CD4-positive, CD25-positive, alpha-beta regulatory T cell (primary cell): Measurements from ENCODE around the gene DPT. TPM values are rescaled to one million over a fixed set of nuclear protein-coding genes. Genes with fewer than 3 reads are reported as not detected.

Source experiments
- ATAC-seq, 2 donors: fragments of 150-1000 bp; cut with Tn5 transposase; one replicate each; pipeline ENCODE4 v1.10.0; 2021; ENCODE audit warnings: low read depth in 2 of 2, moderate number of reproducible peaks in 2 of 2, moderate library complexity in 1 of 2
- DNase-seq, 3 donors: peaks; one replicate each; pipeline versions ENCODE4 v3.0.0 to v3.0.0-alpha.2; 2012 to 2022; ENCODE audit warnings: mixed read lengths in 1 of 3
- H3K27ac ChIP-seq: one replicate; pipeline ENCODE4 v1.7.0; 2013; ENCODE audit warnings: mild to moderate bottlenecking, low read length; ENCODE audit not compliant: insufficient read depth, poor library complexity, severe bottlenecking
- H3K27me3 ChIP-seq: one replicate; pipeline ENCODE4 v1.7.0; 2013; ENCODE audit warnings: low read length; ENCODE audit not compliant: control insufficient read depth, insufficient read depth
- H3K36me3 ChIP-seq: one replicate; pipeline ENCODE4 v1.7.0; 2013; ENCODE audit warnings: mild to moderate bottlenecking, low read length, moderate library complexity; ENCODE audit not compliant: control insufficient read depth, insufficient read depth
- H3K4me1 ChIP-seq: 2 replicates; pipeline ENCODE4 v1.7.0; 2013; ENCODE audit warnings: mild to moderate bottlenecking, low read length; ENCODE audit not compliant: insufficient read depth, control insufficient read depth, poor library complexity, severe bottlenecking
- H3K4me3 ChIP-seq: one replicate; pipeline ENCODE4 v1.7.0; 2013; ENCODE audit warnings: low read depth, mild to moderate bottlenecking, low read length, moderate library complexity
- H3K9me3 ChIP-seq, 2 experiments: 1 replicate in 1 of 2; 2 replicates in 1 of 2; pipeline ENCODE4 v1.7.0; 2013; ENCODE audit warnings: low read length in 2 of 2, mild to moderate bottlenecking in 1 of 2, moderate library complexity in 1 of 2; ENCODE audit not compliant: control insufficient read depth in 2 of 2
- H3K27ac Mint-ChIP-seq, 3 donors: one replicate each; pipeline ENCODE4 v1.8.0; 2020 to 2022; ENCODE audit warnings: mild to moderate bottlenecking in 3 of 3, mixed read lengths in 3 of 3, moderate library complexity in 2 of 3
- H3K27me3 Mint-ChIP-seq: one replicate; pipeline ENCODE4 v1.8.0; 2022; ENCODE audit warnings: mild to moderate bottlenecking, mixed read lengths
- H3K36me3 Mint-ChIP-seq: one replicate; pipeline ENCODE4 v1.8.0; 2020; ENCODE audit warnings: mixed read lengths
- H3K4me1 Mint-ChIP-seq, 4 donors: one replicate each; pipeline ENCODE4 v1.8.0; 2020 to 2022; ENCODE audit warnings: mixed read lengths in 4 of 4, mild to moderate bottlenecking in 1 of 4
- H3K4me3 Mint-ChIP-seq, 4 donors: one replicate each; pipeline ENCODE4 v1.8.0; 2020 to 2022; ENCODE audit warnings: mild to moderate bottlenecking in 4 of 4, mixed read lengths in 4 of 4, moderate library complexity in 3 of 4
- H3K9me3 Mint-ChIP-seq, 7 donors: one replicate each; pipeline ENCODE4 v1.8.0; 2020 to 2022; ENCODE audit warnings: mixed read lengths in 7 of 7, mild to moderate bottlenecking in 3 of 7, moderate library complexity in 2 of 7
- polyA plus RNA-seq, 4 donors: library from polyadenylated mRNA; unstranded; fragments of 300-500 nt; fragmentation: Illumina TruSeq; gene quantifications; one replicate each; pipeline ENCODE4 v1.2.3, GENCODE V29; 2021
- total RNA-seq: library from RNA; stranded (reverse); gene quantifications from one replicate; pipeline ENCODE4 v1.2.3, GENCODE V29; 2022

The DPT gene
- total and polyA plus RNA-seq, 5 donors from 2014 or later = not detected

GRCh38 chr1:168686666-168687065 lies 42.3 kb downstream of the DPT start:
- peaks cover 0 to 2% (median 0%) of the 10 kb centered on the region in 7 donors for H3K9me3 Mint-ChIP-seq
- ATAC-seq (no peak), DNase-seq (no peak)
- H3K4me1 Mint-ChIP-seq = no peaks in the 10 kb centered on the region
- H3K36me3 Mint-ChIP-seq = no peaks in the 10 kb centered on the region
- Histone ChIP-seq H3K9me3 (no peaks in the 10 kb centered on the region), H3K27me3 (peaks cover 3% of the 10 kb centered on the region), H3K36me3 (no peaks in the 10 kb centered on the region), H3K27ac (no peak overlapping the region), H3K4me3 (no peak overlapping the region), H3K4me1 (no peaks in the 10 kb centered on the region)
- H3K4me3 Mint-ChIP-seq = no peak overlapping the region
- H3K27me3 Mint-ChIP-seq = peaks cover 19% of the 10 kb centered on the region
- H3K27ac Mint-ChIP-seq = no peak overlapping the region

GRCh38 chr1:168683871-168684270 lies 45.1 kb downstream of the DPT start:
- Histone ChIP-seq H3K27ac (no peak overlapping the region), H3K4me1 (no peaks in the 10 kb centered on the region), H3K36me3 (no peaks in the 10 kb centered on the region), H3K27me3 (peaks cover 3% of the 10 kb centered on the region), H3K4me3 (no peak overlapping the region), H3K9me3 (no peaks in the 10 kb centered on the region)
- Mint-ChIP-seq H3K36me3 (no peaks in the 10 kb centered on the region), H3K9me3 (peaks cover 0 to 6% (median 4%) of the 10 kb centered on the region in 7 donors), H3K27ac (no peak overlapping the region), H3K27me3 (peaks cover 29% of the 10 kb centered on the region), H3K4me3 (no peak overlapping the region), H3K4me1 (no peaks in the 10 kb centered on the region)
- ATAC-seq (no peak), DNase-seq (no peak)

GRCh38 chr1:168676861-168677260 lies 52.1 kb downstream of the DPT start:
- Histone ChIP-seq H3K4me1 (no peaks in the 10 kb centered on the region), H3K4me3 (no peak overlapping the region), H3K36me3 (no peaks in the 10 kb centered on the region), H3K27ac (no peak overlapping the region), H3K9me3 (no peaks in the 10 kb centered on the region), H3K27me3 (peaks cover 2% of the 10 kb centered on the region)
- H3K27ac Mint-ChIP-seq = no peak overlapping the region
- H3K4me3 Mint-ChIP-seq = no peak overlapping the region
- H3K27me3 Mint-ChIP-seq = peaks cover 19% of the 10 kb centered on the region
- ATAC-seq (no peak), DNase-seq (no peak)
- H3K9me3 Mint-ChIP-seq = peaks cover 0 to 10% (median 4%) of the 10 kb centered on the region in 7 donors
- no peaks in the 10 kb centered on the region for H3K4me1 Mint-ChIP-seq
- H3K36me3 Mint-ChIP-seq = no peaks in the 10 kb centered on the region

GRCh38 chr1:168676029-168676812 lies 52.8 kb downstream of the DPT start:
- H3K36me3 Mint-ChIP-seq = no peaks in the 10 kb centered on the region
- Histone ChIP-seq H3K9me3 (no peaks in the 10 kb centered on the region), H3K36me3 (no peaks in the 10 kb centered on the region), H3K27ac (no peak overlapping the region), H3K27me3 (peaks cover 2% of the 10 kb centered on the region), H3K4me3 (no peak overlapping the region), H3K4me1 (no peaks in the 10 kb centered on the region)
- peaks cover 0 to 10% (median 4%) of the 10 kb centered on the region in 7 donors for H3K9me3 Mint-ChIP-seq
- ATAC-seq (no peak), DNase-seq (no peak)
- no peak overlapping the region for H3K4me3 Mint-ChIP-seq
- H3K27me3 Mint-ChIP-seq = peaks cover 14% of the 10 kb centered on the region
- no peak overlapping the region for H3K27ac Mint-ChIP-seq
- no peaks in the 10 kb centered on the region for H3K4me1 Mint-ChIP-seq

- ATAC-seq (no peak), DNase-seq (no peak)
- Histone ChIP-seq H3K4me1 (no peaks in the 10 kb centered on the region), H3K27ac (no peak overlapping the region), H3K27me3 (peaks cover 2% of the 10 kb centered on the region), H3K9me3 (no peaks in the 10 kb centered on the region), H3K4me3 (no peak overlapping the region), H3K36me3 (no peaks in the 10 kb centered on the region)
- H3K27ac Mint-ChIP-seq = no peak overlapping the region
- H3K9me3 Mint-ChIP-seq = peaks cover 0 to 7% (median 1%) of the 10 kb centered on the region in 7 donors
- no peaks in the 10 kb centered on the region for H3K4me1 Mint-ChIP-seq
- H3K36me3 Mint-ChIP-seq = no peaks in the 10 kb centered on the region
- H3K27me3 Mint-ChIP-seq = peaks cover 7% of the 10 kb centered on the region
- H3K4me3 Mint-ChIP-seq = no peak overlapping the region
These were observed 54.9 kb downstream of the DPT start for GRCh38 chr1:168673974-168674683.

- ATAC-seq (no peak), DNase-seq (no peak)
- H3K27ac Mint-ChIP-seq = no peak overlapping the region
- Histone ChIP-seq H3K36me3 (no peaks in the 10 kb centered on the region), H3K27ac (no peak overlapping the region), H3K9me3 (no peaks in the 10 kb centered on the region), H3K4me1 (no peaks in the 10 kb centered on the region), H3K27me3 (peaks cover 3% of the 10 kb centered on the region), H3K4me3 (no peak overlapping the region)
- no peaks in the 10 kb centered on the region for H3K36me3 Mint-ChIP-seq
- peaks cover 11% of the 10 kb centered on the region for H3K27me3 Mint-ChIP-seq
- H3K4me1 Mint-ChIP-seq = no peaks in the 10 kb centered on the region
- H3K4me3 Mint-ChIP-seq = no peak overlapping the region
- H3K9me3 Mint-ChIP-seq = peaks cover 0 to 8% (median 1%) of the 10 kb centered on the region in 7 donors
These were observed 56.7 kb downstream of the DPT start for GRCh38 chr1:168672278-168672677.

GRCh38 chr1:168671782-168672181 lies 57.2 kb downstream of the DPT start:
- Histone ChIP-seq H3K4me1 (no peaks in the 10 kb centered on the region), H3K27ac (no peak overlapping the region), H3K27me3 (peaks cover 5% of the 10 kb centered on the region), H3K36me3 (no peaks in the 10 kb centered on the region), H3K4me3 (no peak overlapping the region), H3K9me3 (no peaks in the 10 kb centered on the region)
- DNase-seq (no peak), ATAC-seq (no peak)
- Mint-ChIP-seq H3K9me3 (peaks cover 0 to 8% (median 1%) of the 10 kb centered on the region in 7 donors), H3K27me3 (peaks cover 11% of the 10 kb centered on the region), H3K27ac (no peak overlapping the region), H3K4me1 (no peaks in the 10 kb centered on the region), H3K36me3 (no peaks in the 10 kb centered on the region), H3K4me3 (no peak overlapping the region)
